GM23248 (cell line): ENCODE measurements around the gene CREG1.

ENCODE experiments used
- EZH2 ChIP-seq: fragments of 200-600 bp; sonication (generic); IDR thresholded peaks from 2 replicates; pipeline ENCODE4 v1.6.1; 2018; ENCODE audit warnings: antibody characterized with exemption, mild to moderate bottlenecking; ENCODE audit not compliant: insufficient read depth, poor library complexity, severe bottlenecking
- EZH2phosphoT487 ChIP-seq: fragments of 200-600 bp; sonication (generic); IDR thresholded peaks from 2 replicates; pipeline ENCODE4 v1.6.1; 2018; ENCODE audit warnings: antibody characterized with exemption, moderate library complexity, mild to moderate bottlenecking, low read depth; ENCODE audit not compliant: insufficient read depth

GRCh38 chr1:167502192-167502551 is 51.4 kb downstream of the CREG1 start:
- TF ChIP-seq EZH2 = no peak
- TF ChIP-seq EZH2phosphoT487 = no peak
